Thoracic aorta (tissue), 2 donors: ENCODE measurements around the gene C16orf92. TPM values are rescaled to one million over a fixed set of nuclear protein-coding genes. Genes with fewer than 3 reads are reported as not detected.

ENCODE experiments used
- ATAC-seq: fragments of 150-250 bp; one replicate; pipeline ENCODE4 v1.8.0; 2017; ENCODE audit warnings: low read depth; ENCODE audit not compliant: insufficient number of reproducible peaks, low FRiP score
- DNase-seq: peaks from one replicate; pipeline ENCODE4 v3.0.0-alpha.2; 2020; ENCODE audit warnings: low spot score
- H3K27ac ChIP-seq, 2 donors: fragments of 200-600 bp; sonication (generic); 1 replicate in 1 of 2; 2 replicates in 1 of 2; pipeline ENCODE4 v1.5.1; 2016; ENCODE audit warnings: mild to moderate bottlenecking in 2 of 2, moderate library complexity in 2 of 2
- H3K27me3 ChIP-seq: fragments of 200-600 bp; sonication (generic); replicated peaks from 2 replicates; pipeline ENCODE4 v1.6.0; 2016; ENCODE audit warnings: mild to moderate bottlenecking; ENCODE audit not compliant: insufficient read depth
- H3K36me3 ChIP-seq: fragments of 200-600 bp; sonication (generic); one replicate; pipeline ENCODE4 v1.5.1; 2016
- H3K4me1 ChIP-seq, 2 donors: fragments of 200-600 bp; sonication (generic); 1 replicate in 1 of 2; 2 replicates in 1 of 2; pipeline versions ENCODE4 v1.5.1 to v1.6.0; 2016; ENCODE audit warnings: low read depth in 2 of 2, mild to moderate bottlenecking in 1 of 2; ENCODE audit not compliant: control insufficient read depth in 1 of 2
- H3K4me3 ChIP-seq: fragments of 200-600 bp; sonication (generic); 2 replicates; pipeline ENCODE4 v1.5.1; 2016; ENCODE audit warnings: mild to moderate bottlenecking
- H3K9me3 ChIP-seq: fragments of 200-600 bp; sonication (generic); 2 replicates; pipeline ENCODE4 v1.5.1; 2016
- CTCF ChIP-seq: fragments of 200-600 bp; sonication (generic); IDR thresholded peaks from one replicate; pipeline ENCODE4 v1.5.1; 2019; ENCODE audit warnings: antibody characterized with exemption
- total RNA-seq, 2 donors: library from RNA; depleted of rRNA; stranded (reverse); fragments of >200 nt; gene quantifications; one replicate each; pipeline versions ENCODE4 v1.1.0 to v1.2.3, GENCODE V29; 2016

C16orf92 gene
- total RNA-seq, 2 donors from 2014 or later = not detected

GRCh38 chr16:30006659-30007377 is 16.2 kb upstream of the C16orf92 start:
- Histone ChIP-seq H3K36me3 (peaks cover under 1% of the 10 kb centered on the region), H3K4me3 (no peak overlapping the region), H3K4me1 (peaks cover 11 to 20% of the 10 kb centered on the region in 2 donors), H3K9me3 (no peaks in the 10 kb centered on the region), H3K27ac (no peak overlapping the region), H3K27me3 (peaks cover 14% of the 10 kb centered on the region)
- ATAC-seq (no peak), DNase-seq (no peak)
- no peak for TF ChIP-seq CTCF

GRCh38 chr16:30007378-30007895 is 15.6 kb upstream of the C16orf92 start:
- TF ChIP-seq CTCF = no peak
- peaks cover 15% of the 10 kb centered on the region for H3K27me3 ChIP-seq

GRCh38 chr16:30009085-30009862 is 13.7 kb upstream of the C16orf92 start:
- TF ChIP-seq CTCF = no peak
- Histone ChIP-seq H3K4me3 (no peak overlapping the region), H3K27me3 (peaks cover 15% of the 10 kb centered on the region), H3K4me1 (peaks cover 11 to 25% of the 10 kb centered on the region in 2 donors), H3K27ac (no peak overlapping the region), H3K9me3 (no peaks in the 10 kb centered on the region), H3K36me3 (no peaks in the 10 kb centered on the region)
- DNase-seq (no peak), ATAC-seq (no peak)

More at GRCh38 chr16:30007378-30007895, 15.6 kb upstream of the C16orf92 start:
- Histone ChIP-seq H3K4me3 (no peak overlapping the region), H3K36me3 (no peaks in the 10 kb centered on the region), H3K27ac (no peak overlapping the region), H3K9me3 (no peaks in the 10 kb centered on the region), H3K4me1 (peaks cover 11 to 25% of the 10 kb centered on the region in 2 donors)
- no peak for ATAC-seq
- DNase-seq = no peak

- DNase-seq (no peak), ATAC-seq (no peak)
- Histone ChIP-seq H3K4me3 (peak overlapping the region; percentile 62), H3K4me1 (peaks cover 11 to 25% of the 10 kb centered on the region in 2 donors), H3K27me3 (peaks cover 15% of the 10 kb centered on the region), H3K36me3 (no peaks in the 10 kb centered on the region), H3K9me3 (no peaks in the 10 kb centered on the region), H3K27ac (no peak overlapping the region)
- TF ChIP-seq CTCF = no peak
Observed at GRCh38 chr16:30009990-30010843, 12.8 kb upstream of the C16orf92 start.
